ENCODE measurements around the gene KIF9. TPM values are rescaled to one million over a fixed set of nuclear protein-coding genes. Genes with fewer than 3 reads are reported as not detected.

The KIF9 gene
- total RNA-seq, 2 experiments from 2014 or later: 8.0 to 9.2 TPM

Other genes starting within 250 kb of the KIF9 start
- gene SETD2, start 118.7 kb downstream of the KIF9 start, total RNA-seq: 10 to 100 TPM; 87.3 to 87.4 TPM
- gene KLHL18, start 145 bp upstream of the KIF9 start, total RNA-seq: 10 to 100 TPM; 43.3 to 43.7 TPM
- gene PTPN23, start 98.2 kb upstream of the KIF9 start, total RNA-seq: 10 to 100 TPM; 27.3 to 35.7 TPM
- gene SCAP, start 193.1 kb upstream of the KIF9 start, total RNA-seq: 10 to 100 TPM; 58.3 to 60.3 TPM
- 10 to 100 TPM; 11.0 to 12.3 TPM for gene ELP6, start 230.9 kb upstream of the KIF9 start, total RNA-seq

Measured in CD4-positive, alpha-beta T cell (primary cell).